Epithelial cell of esophagus (primary cell): Measurements from ENCODE around the gene ZFAND5.
A peak's percentile ranks its signal among the peaks of the same experiment; 100 is the strongest.

Source experiments
- DNase-seq: peaks from one replicate; pipeline ENCODE4 v3.0.0; 2010; ENCODE audit warnings: low read depth
- H3K4me3 ChIP-seq: 2 replicates; pipeline ENCODE4 v1.5.1; 2011; ENCODE audit warnings: mild to moderate bottlenecking, low read length, control low read depth
- TF ChIP-seq, protein P1 (sequence below): IDR thresholded peaks from 2 replicates; pipeline ENCODE4 v1.5.1; 2011; ENCODE audit warnings: low read depth, mild to moderate bottlenecking, low read length, control low read depth, inconsistent platforms; ENCODE audit not compliant: insufficient read depth; ENCODE audit errors: missing control alignments

ZFAND5 gene

DNA sequence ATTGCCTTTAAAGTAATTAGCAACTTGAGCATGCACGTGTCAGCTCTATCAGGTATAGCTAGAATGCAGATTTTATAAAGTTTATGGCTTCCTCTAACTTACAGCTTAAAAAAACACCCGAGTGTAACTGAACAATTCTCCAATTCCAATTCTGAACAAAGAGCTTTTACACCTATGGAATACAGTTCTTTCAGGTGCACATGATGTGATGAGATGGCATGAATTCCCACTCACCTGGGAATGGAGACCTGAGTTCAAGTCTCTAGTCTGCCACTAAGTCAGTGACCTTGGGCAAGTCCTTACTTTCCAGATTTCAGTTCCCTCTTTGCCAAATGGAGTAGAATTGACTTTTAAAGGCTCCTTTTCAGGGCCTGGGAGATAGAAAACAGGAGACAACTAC lies 1.8 kb downstream of the ZFAND5 start:
- H3K4me3 ChIP-seq = peak overlapping the region; percentile 64
- TF ChIP-seq, protein P1, sequence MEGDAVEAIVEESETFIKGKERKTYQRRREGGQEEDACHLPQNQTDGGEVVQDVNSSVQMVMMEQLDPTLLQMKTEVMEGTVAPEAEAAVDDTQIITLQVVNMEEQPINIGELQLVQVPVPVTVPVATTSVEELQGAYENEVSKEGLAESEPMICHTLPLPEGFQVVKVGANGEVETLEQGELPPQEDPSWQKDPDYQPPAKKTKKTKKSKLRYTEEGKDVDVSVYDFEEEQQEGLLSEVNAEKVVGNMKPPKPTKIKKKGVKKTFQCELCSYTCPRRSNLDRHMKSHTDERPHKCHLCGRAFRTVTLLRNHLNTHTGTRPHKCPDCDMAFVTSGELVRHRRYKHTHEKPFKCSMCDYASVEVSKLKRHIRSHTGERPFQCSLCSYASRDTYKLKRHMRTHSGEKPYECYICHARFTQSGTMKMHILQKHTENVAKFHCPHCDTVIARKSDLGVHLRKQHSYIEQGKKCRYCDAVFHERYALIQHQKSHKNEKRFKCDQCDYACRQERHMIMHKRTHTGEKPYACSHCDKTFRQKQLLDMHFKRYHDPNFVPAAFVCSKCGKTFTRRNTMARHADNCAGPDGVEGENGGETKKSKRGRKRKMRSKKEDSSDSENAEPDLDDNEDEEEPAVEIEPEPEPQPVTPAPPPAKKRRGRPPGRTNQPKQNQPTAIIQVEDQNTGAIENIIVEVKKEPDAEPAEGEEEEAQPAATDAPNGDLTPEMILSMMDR = no peak
- peak; percentile 18 for DNase-seq

DNA sequence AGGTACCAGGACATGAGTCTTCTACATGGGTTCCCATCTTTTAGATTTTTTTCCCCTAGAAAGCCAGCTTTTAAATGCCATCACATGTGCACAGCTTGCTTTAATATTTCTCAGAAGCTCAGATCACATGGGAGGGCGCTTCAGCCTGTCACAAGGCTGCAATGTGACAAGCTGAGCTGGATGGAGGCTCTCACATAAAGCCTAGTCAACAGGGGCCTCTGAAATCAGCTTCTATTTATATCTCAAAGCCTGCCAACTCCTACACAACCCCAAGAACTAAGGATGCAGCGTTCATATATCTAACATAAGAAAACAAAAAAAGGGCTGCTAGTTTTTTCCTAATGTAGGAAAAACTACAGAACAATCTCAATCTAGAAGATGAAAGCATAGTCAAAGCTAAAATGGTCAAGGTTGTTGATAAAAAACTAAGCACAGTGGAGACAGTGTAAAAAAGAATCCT lies 2.3 kb downstream of the ZFAND5 start:
- TF ChIP-seq, protein P1 = no peak
- H3K4me3 ChIP-seq = peak overlapping the region; percentile 64
- peak; percentile 65 for DNase-seq

DNA sequence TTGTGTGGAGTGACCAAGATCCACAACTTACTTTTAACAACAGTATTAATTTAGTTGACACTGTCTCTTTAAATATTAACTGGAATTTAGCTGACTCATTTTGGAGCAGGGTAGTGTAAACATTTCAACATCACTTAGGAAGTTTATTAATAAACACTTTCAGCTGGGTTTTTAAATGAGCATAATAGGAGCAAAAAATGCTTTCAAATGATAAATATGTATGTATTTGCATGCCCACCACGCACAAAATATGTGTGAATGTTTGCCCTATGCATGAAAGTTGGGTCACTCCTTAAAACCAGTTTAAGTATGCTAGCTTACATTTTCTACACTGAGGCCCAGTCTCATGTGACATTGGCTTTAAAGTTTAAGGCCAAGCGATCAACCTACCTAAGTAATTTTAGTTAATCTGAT lies 2.9 kb downstream of the ZFAND5 start:
- TF ChIP-seq, protein P1 = no peak
- DNase-seq = peak; percentile 51
- peak overlapping the region; percentile 64 for H3K4me3 ChIP-seq

DNA sequence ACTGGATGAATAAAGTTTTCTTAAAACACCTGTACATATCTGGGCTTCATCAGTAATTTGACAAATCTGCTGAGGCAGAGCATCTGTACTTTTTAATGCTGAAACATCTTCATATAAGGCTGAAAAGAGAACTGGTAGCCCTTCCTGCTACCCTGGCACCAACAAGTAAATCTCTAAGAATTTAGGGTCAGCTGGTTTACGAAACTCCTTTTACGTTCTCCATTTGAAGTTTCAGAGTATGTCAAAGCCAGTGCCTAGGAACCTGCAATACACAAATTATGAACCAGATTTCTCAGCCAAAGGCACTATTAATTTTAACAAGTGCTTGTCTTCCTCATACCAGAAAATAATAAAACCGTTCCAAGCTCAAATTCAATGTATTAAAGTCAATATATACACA lies 3.8 kb downstream of the ZFAND5 start:
- no peak for DNase-seq
- peak overlapping the region; percentile 64 for H3K4me3 ChIP-seq
- TF ChIP-seq, protein P1 = no peak

DNA sequence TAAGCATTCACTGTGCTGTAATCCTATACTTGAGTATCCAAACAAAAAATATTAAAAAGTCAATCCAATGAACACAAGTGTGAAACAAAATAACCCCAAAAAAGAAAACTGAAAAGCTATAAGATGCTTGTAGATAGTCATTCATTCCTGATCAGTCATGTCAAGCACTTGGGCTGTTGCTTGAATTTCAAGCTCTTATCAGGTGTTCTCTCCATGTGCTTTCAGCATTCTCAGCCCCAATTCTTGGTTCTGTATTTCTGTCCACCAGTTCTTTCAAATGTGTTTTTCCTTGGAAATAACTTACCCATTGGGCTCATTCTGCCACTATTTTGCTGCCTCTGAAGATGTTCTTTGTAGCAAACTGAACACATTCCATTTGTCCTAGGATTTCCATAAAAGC lies 4.7 kb downstream of the ZFAND5 start:
- H3K4me3 ChIP-seq = no peak overlapping the region
- TF ChIP-seq, protein P1 = no peak
- no peak for DNase-seq

DNA sequence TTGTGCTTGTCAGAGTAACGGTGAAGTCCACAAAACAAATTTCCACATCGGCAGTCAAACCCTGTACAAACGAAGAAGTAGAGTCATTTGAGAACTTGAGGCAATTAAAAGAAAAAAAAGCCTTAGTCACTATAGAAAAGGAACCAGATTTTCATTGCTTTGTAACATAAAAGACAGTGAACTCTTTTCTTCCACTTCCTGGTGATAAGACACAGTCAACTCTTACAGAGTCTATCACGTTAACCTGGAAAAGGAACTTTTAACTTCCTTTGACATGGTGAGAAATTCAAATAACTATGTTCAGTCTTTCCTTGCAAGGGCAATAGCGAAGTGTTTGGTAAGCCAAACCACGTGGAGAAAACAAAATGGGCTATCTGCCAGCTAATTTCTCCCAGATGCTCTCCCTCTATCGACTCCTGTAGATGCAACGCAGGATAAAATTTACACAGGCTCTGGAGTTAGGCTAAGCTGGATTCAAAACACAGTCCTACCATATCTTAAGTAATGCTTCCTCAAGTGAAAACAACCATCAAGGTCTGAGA lies 8.9 kb downstream of the ZFAND5 start:
- no peak for DNase-seq
- TF ChIP-seq, protein P1 = no peak
- H3K4me3 ChIP-seq = no peak overlapping the region

DNA sequence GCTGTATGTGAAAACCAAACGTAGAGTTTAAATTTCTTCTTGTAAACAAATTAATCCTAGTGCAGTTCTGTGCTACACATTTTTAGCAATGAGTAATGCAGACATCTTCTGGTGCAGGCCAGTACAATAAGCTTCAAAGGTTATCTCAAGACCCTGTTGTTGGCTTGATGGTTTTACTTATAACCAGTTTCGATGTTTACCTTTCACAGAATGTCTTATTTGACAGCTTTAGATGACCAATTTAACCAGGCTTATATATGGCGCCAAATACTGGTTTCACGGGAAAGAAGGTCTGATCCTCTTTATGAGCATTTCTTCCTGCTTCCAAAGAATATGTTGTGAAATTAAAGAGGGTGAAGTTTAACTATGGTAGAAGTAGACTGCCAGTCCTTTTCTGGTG lies 9.9 kb downstream of the ZFAND5 start:
- TF ChIP-seq, protein P1 = no peak
- DNase-seq = no peak
- H3K4me3 ChIP-seq = no peak overlapping the region
